Brain microvascular endothelial cell (primary cell): ENCODE measurements around the gene PPP1R13B.
"Not testable (repeated sequence)": the region's sequence is repeated elsewhere in the genome, so short reads cannot be mapped to it uniquely, and the experiment has no call there.

Experiments
- DNase-seq: peaks from one replicate; pipeline ENCODE4 v3.0.0-alpha.2; 2020
- H3K27ac ChIP-seq: fragments of 250-450 bp; sonication (Bioruptor Pico); 2 replicates; pipeline ENCODE4 v1.5.1; 2020; ENCODE audit warnings: mild to moderate bottlenecking, moderate library complexity
- H3K27me3 ChIP-seq: fragments of 250-450 bp; sonication (Bioruptor Pico); replicated peaks from 2 replicates; pipeline ENCODE4 v1.5.1; 2020; ENCODE audit warnings: mild to moderate bottlenecking
- H3K36me3 ChIP-seq: fragments of 250-450 bp; sonication (Bioruptor Pico); replicated peaks from 2 replicates; pipeline ENCODE4 v1.5.1; 2020; ENCODE audit warnings: mild to moderate bottlenecking
- H3K4me3 ChIP-seq: 2 replicates; pipeline ENCODE4 v1.5.1; 2011; ENCODE audit warnings: low read depth, mild to moderate bottlenecking, control low read depth, low read length, moderate library complexity
- in situ Hi-C: cut with HindIII; loops from 2 replicates; pipeline ENCODE4 v1.10.0; 2017; ENCODE audit warnings: low sequenced_read_pairs, low pct_ligation_motif_present
- TF ChIP-seq, protein P1 (sequence below): IDR thresholded peaks from 2 replicates; pipeline ENCODE4 v1.5.1; 2011; ENCODE audit warnings: low read depth, mild to moderate bottlenecking, moderate library complexity, low read length, control low read depth, inconsistent platforms; ENCODE audit errors: missing control alignments

The PPP1R13B gene

DNA sequence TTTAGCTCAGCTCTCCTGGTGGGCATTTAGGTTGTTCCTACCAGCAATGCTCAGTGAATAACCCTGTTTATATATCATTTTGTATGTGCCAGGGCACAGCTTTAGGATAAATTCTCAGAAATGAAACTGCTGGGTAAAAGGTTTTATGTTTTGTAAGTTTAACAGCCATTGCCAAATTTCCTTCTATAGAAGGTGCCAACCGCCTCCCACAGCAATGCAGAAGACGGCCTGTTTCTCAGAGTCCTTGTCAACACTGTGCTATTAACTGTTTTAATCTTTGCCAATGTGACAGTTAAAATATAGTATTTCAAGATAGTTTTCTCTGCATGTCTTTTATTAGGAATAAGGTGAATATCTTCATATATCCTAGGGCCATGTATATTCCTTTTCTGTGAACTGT, 65.0 kb downstream of the PPP1R13B start:
- no peak for DNase-seq
- TF ChIP-seq, protein P1, sequence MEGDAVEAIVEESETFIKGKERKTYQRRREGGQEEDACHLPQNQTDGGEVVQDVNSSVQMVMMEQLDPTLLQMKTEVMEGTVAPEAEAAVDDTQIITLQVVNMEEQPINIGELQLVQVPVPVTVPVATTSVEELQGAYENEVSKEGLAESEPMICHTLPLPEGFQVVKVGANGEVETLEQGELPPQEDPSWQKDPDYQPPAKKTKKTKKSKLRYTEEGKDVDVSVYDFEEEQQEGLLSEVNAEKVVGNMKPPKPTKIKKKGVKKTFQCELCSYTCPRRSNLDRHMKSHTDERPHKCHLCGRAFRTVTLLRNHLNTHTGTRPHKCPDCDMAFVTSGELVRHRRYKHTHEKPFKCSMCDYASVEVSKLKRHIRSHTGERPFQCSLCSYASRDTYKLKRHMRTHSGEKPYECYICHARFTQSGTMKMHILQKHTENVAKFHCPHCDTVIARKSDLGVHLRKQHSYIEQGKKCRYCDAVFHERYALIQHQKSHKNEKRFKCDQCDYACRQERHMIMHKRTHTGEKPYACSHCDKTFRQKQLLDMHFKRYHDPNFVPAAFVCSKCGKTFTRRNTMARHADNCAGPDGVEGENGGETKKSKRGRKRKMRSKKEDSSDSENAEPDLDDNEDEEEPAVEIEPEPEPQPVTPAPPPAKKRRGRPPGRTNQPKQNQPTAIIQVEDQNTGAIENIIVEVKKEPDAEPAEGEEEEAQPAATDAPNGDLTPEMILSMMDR, result no peak
- in situ Hi-C loops, result no loop called here

DNA sequence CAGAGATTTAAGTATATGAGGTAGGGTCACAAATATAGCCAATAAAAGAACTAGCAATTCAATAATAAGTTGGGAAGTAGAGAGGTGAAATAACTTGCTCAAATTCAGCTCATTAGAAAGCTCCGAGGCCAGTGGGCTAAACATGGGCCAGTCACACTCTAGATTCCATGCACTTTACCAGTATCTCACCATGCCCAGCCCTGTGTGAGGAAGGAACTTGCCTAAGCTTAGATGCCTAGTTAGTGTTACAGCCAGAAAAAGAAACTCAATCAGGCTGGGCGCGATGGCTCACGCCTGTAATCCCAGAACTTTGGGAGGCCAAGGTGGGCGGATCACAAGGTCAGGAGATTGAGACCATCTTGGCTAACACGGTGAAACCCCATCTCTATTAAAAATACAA, 71.1 kb downstream of the PPP1R13B start:
- H3K27ac ChIP-seq, in situ Hi-C loops, H3K36me3 ChIP-seq, DNase-seq, H3K27me3 ChIP-seq, H3K4me3 ChIP-seq: not testable (repeated sequence)

More for the DNA sequence above, 65.0 kb downstream of the PPP1R13B start:
- Histone ChIP-seq H3K4me3 (no peak overlapping the region), H3K36me3 (no peaks in the 10 kb centered on the region), H3K27me3 (no peaks in the 10 kb centered on the region), H3K27ac (no peak overlapping the region)

DNA sequence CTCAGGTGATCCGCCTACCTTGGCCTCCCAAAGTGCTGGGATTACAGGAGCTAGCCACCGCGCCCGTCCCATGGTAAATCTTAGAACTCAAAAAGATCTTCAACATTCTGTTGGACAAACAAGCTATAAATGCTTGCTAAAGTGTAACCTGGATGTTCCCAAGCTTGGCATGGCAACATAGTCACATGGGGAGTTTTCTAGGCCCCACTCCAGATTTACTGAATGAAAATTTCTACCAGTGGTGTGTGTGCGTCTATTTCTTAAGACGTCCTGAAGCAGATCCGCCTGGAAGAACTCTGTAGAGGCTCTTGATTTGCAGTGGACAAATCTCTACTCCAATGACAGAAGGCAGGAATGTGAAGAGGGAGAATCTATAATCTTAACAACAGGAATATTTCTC, 71.9 kb downstream of the PPP1R13B start:
- no peak for DNase-seq
- no peaks in the 10 kb centered on the region for H3K36me3 ChIP-seq
- TF ChIP-seq, protein P1, result no peak
- no peak overlapping the region for H3K4me3 ChIP-seq
- H3K27ac ChIP-seq, result no peak overlapping the region
- no peaks in the 10 kb centered on the region for H3K27me3 ChIP-seq
- in situ Hi-C loops, result no loop called here

DNA sequence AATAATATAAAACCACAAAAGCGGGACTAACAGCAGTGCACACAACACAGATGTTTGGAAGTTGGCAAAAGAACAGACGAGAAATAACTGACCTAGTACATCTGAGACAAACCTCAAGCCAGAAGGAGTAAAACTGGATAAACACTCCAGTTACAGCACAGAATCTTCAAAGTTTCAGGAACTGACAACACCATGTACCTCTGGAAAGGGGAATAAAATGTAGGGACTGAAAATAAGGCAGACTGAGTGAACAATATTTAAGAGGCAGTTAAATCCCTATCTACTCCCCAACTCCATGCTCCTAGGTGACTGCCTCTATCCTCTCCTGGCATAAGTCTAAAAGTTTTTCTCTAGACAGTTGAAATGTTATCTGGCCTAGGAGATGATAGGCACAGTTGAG, 73.9 kb downstream of the PPP1R13B start:
- Histone ChIP-seq H3K27ac (no peak overlapping the region), H3K36me3 (no peaks in the 10 kb centered on the region), H3K27me3 (no peaks in the 10 kb centered on the region), H3K4me3 (no peak overlapping the region)
- TF ChIP-seq, protein P1, result no peak
- DNase-seq, result no peak
- in situ Hi-C loops, result no loop called here

DNA sequence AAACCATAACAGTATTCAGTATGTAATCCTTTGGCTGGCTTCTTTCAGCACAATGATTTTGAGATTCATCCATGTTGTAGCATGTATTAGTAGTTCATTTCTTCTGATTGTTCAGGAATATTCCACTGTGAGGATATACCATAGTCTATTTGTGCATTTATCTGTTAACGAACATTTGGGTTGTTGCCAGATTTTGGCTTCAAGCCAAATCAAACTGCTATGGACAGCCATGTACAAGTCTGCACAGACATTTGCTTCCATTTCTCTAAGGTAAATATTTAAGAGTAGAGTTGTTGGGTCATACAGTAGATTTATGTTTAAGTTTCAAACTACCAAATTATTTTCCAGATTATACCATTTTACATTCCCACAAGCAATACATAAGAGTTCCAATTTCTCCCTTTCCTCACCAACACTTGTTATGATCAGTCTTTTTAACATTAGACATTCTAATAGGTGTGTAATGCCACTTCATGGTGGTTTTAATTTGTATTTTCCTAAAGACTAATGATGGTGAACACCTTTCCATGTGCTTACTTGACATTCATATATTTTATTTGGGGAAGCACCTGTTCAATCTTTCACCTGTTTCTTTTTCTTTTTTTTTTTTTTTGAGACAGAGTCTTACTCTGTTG, 75.2 kb downstream of the PPP1R13B start:
- in situ Hi-C loops, result no loop called here

DNA sequence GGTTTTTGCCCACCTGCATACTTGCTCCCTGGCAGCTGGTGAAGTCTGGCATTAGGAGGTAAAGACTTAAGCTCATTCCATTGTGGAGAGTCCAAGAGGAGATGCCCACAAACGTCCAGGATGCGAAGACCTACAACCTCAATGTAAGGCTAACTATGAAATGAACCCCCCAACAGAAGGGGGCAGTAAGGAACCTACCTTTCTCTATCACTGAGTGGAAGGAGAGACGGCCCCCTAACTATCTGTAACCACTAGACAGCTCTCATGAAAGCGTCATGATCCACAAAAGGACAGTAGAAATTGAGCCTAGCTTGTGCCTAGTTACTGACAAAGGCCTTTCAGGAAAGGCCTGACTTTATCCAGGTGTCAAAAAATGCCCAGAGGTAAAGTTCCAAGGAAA, 76.5 kb downstream of the PPP1R13B start:
- H3K27me3 ChIP-seq, result no peaks in the 10 kb centered on the region
- no peak for DNase-seq
- no peak overlapping the region for H3K27ac ChIP-seq
- TF ChIP-seq, protein P1, result no peak
- in situ Hi-C loops, result no loop called here
- H3K4me3 ChIP-seq, result no peak overlapping the region
- no peaks in the 10 kb centered on the region for H3K36me3 ChIP-seq

More for the DNA sequence above, 75.2 kb downstream of the PPP1R13B start:
- TF ChIP-seq, protein P1, result no peak
- Histone ChIP-seq H3K27me3 (no peaks in the 10 kb centered on the region), H3K27ac (no peak overlapping the region), H3K36me3 (no peaks in the 10 kb centered on the region), H3K4me3 (no peak overlapping the region)
- no peak for DNase-seq
